PC-9 (cell line): ENCODE results near the gene PLEKHG5. TPM values are rescaled to one million over a fixed set of nuclear protein-coding genes. Genes with fewer than 3 reads are reported as not detected.
A peak's percentile ranks its signal among the peaks of the same experiment; 100 is the strongest.

Experiments
- BruUV-seq: library from RNA; stranded (reverse); fragments of 400-500 nt; replicated peaks from 2 replicates; lab custom pipeline; 2021; lab: Mats Ljungman, UMichigan
- CTCF ChIA-PET: fragments of 300-600 bp; sonication (Branson Sonifier 250); formaldehyde crosslinking; loops from one replicate; lab custom pipeline; 2022; ENCODE audit warnings: antibody characterized with exemption; lab: Charles Lee
- POLR2A ChIA-PET: fragments of 300-600 bp; sonication (Branson Sonifier 250); formaldehyde crosslinking; loops from one replicate; lab custom pipeline; 2022; ENCODE audit warnings: antibody characterized with exemption; ENCODE audit not compliant: unreplicated experiment; lab: Charles Lee
- DNase-seq, 2 experiments: peaks; one replicate each; pipeline versions ENCODE4 v3.0.0 to v3.0.0-alpha.2; 2015 to 2022; ENCODE audit warnings: mixed read lengths in 1 of 2
- H2AFZ ChIP-seq: fragments of 200-600 bp; sonication (generic); 2 replicates; pipeline ENCODE4 v1.8.1; 2017; ENCODE audit warnings: antibody characterized with exemption
- H3F3A ChIP-seq: fragments of 200-600 bp; sonication (generic); 2 replicates; pipeline ENCODE4 v1.8.1; 2017; ENCODE audit warnings: antibody characterized with exemption, mild to moderate bottlenecking, low read depth; ENCODE audit not compliant: insufficient read depth
- H3K27ac ChIP-seq: fragments of 200-600 bp; sonication (generic); 2 replicates; pipeline ENCODE4 v1.6.1; 2016; ENCODE audit warnings: mixed run types
- H3K27me3 ChIP-seq: fragments of 200-600 bp; sonication (generic); 2 replicates; pipeline ENCODE4 v1.6.1; 2016; ENCODE audit warnings: low read depth, mixed run types; ENCODE audit not compliant: insufficient read depth
- H3K36me3 ChIP-seq: fragments of 200-600 bp; sonication (generic); 2 replicates; pipeline ENCODE4 v1.6.1; 2016; ENCODE audit warnings: low read depth, mixed run types
- H3K4me1 ChIP-seq: fragments of 200-600 bp; sonication (generic); replicated peaks from 2 replicates; pipeline ENCODE4 v1.6.1; 2016; ENCODE audit warnings: mixed run types; ENCODE audit not compliant: insufficient read depth
- H3K4me2 ChIP-seq: fragments of 200-600 bp; sonication (generic); 2 replicates; pipeline ENCODE4 v1.6.1; 2017; ENCODE audit warnings: mixed run types
- H3K4me3 ChIP-seq: fragments of 200-600 bp; sonication (generic); 2 replicates; pipeline ENCODE4 v1.6.1; 2016; ENCODE audit warnings: mixed run types
- H3K79me2 ChIP-seq: fragments of 200-600 bp; sonication (generic); 2 replicates; pipeline ENCODE4 v1.6.1; 2017; ENCODE audit warnings: low read depth, mixed run types
- H3K9me2 ChIP-seq: fragments of 200-600 bp; sonication (generic); 2 replicates; pipeline ENCODE4 v1.8.1; 2017; ENCODE audit warnings: mild to moderate bottlenecking; ENCODE audit not compliant: insufficient read depth
- H3K9me3 ChIP-seq: fragments of 200-600 bp; sonication (generic); 2 replicates; pipeline ENCODE4 v1.8.1; 2016; ENCODE audit warnings: low read depth; ENCODE audit not compliant: insufficient read depth
- H4K20me1 ChIP-seq: fragments of 200-600 bp; sonication (generic); 2 replicates; pipeline ENCODE4 v1.8.1; 2017; ENCODE audit not compliant: insufficient read depth
- CTCF ChIP-seq: fragments of 200-600 bp; sonication (generic); conservative IDR thresholded peaks from 2 replicates; pipeline ENCODE4 v1.6.1; 2017; ENCODE audit warnings: mixed run types, antibody characterized with exemption, mild to moderate bottlenecking, moderate library complexity
- EZH2 ChIP-seq: fragments of 200-600 bp; sonication (generic); IDR thresholded peaks from 2 replicates; pipeline ENCODE4 v1.8.0; 2017; ENCODE audit warnings: antibody characterized with exemption, low read depth
- intact Hi-C: fragments of 100-400 bp; cut with micrococcal nuclease; formaldehyde crosslinking; loops from one replicate; pipeline ENCODE4 v1.10.0; 2022; ENCODE audit not compliant: unreplicated experiment
- total RNA-seq: library from RNA; stranded (reverse); gene quantifications from 2 replicates; pipeline ENCODE4 v1.2.3, GENCODE V29; 2021

Gene PLEKHG5
- total RNA-seq, 1 experiment from 2014 or later, result 11.3 TPM

- peaks cover 5% of the 10 kb centered on the region; the same call in 1 of the 2 replicates for H3K4me1 ChIP-seq
- peak; percentile 54 to 75 for DNase-seq
- no peak overlapping the region; the same call in 1 of the 2 replicates for H3K4me2 ChIP-seq
- H3K79me2 ChIP-seq, result no peaks in the 10 kb centered on the region
- BruUV-seq, result no TSS peak
- TF ChIP-seq EZH2 (no peak), CTCF (no peak)
- no peaks in the 10 kb centered on the region; the same call in 1 of the 2 replicates for H3F3A ChIP-seq
- no peak overlapping the region for H3K27ac ChIP-seq
- intact Hi-C loops, result loop anchor here (2.0 kb wide), 1 partner anchor 25 kb away; no protein-coding TSS in a partner anchor
- H3K4me3 ChIP-seq, result no peak overlapping the region
- no peaks in the 10 kb centered on the region for H4K20me1 ChIP-seq
- ChIA-PET CTCF (interaction anchor here (0.8 to 1.3 kb wide), 4 partner anchors 9 to 25 kb away, joined by 3 to 5 read pairs (median 4); no protein-coding TSS in a partner anchor), POLR2A (interaction anchor here (0.6 kb wide), 2 partner anchors 120 to 341 kb away, joined by 14 to 17 read pairs; partner anchors contain the start of gene ACOT7)
- H3K9me3 ChIP-seq, result no peaks in the 10 kb centered on the region
- H3K27me3 ChIP-seq, result no peaks in the 10 kb centered on the region
- H2AFZ ChIP-seq, result no peak overlapping the region
- no peaks in the 10 kb centered on the region for H3K36me3 ChIP-seq
- no peaks in the 10 kb centered on the region for H3K9me2 ChIP-seq
Measured at GRCh38 chr1:6513320-6513801, 21.9 kb upstream of the PLEKHG5 start.

DNA sequence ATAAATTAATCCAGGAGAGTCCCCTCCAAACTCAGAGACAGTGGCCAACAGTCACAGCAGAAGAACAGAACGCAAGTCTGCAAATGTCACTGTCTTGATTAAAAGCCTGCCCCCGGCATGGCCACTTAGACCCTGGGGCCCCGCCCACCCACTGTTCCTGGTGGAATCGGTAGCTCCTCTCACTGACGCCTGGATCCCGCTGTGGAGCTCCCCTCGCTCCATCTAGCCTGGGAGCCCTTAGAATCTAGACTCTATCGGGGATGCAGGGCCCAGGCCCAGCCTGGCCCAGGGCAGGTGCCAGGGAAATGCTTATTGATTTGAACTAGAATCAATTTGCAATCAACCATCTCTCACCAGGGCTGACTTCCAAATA is 21.4 kb upstream of the PLEKHG5 start:
- H3K4me3 ChIP-seq, result no peak overlapping the region
- no peak for DNase-seq
- CTCF ChIA-PET, result interaction anchor here (0.8 to 1.3 kb wide), 4 partner anchors 9 to 24 kb away, joined by 3 to 5 read pairs (median 4); no protein-coding TSS in a partner anchor
- no peaks in the 10 kb centered on the region for H3K9me2 ChIP-seq
- H4K20me1 ChIP-seq, result no peaks in the 10 kb centered on the region
- no TSS peak for BruUV-seq
- H3F3A ChIP-seq, result no peaks in the 10 kb centered on the region; the same call in 1 of the 2 replicates
- no peak overlapping the region for H2AFZ ChIP-seq
- no peaks in the 10 kb centered on the region for H3K79me2 ChIP-seq
- POLR2A ChIA-PET, result interaction anchor here (0.6 kb wide), 2 partner anchors 119 to 340 kb away, joined by 14 to 17 read pairs; partner anchors contain the start of gene ACOT7
- H3K27ac ChIP-seq, result no peak overlapping the region
- peaks cover 5% of the 10 kb centered on the region; the same call in 1 of the 2 replicates for H3K4me1 ChIP-seq
- H3K9me3 ChIP-seq, result no peaks in the 10 kb centered on the region
- no peaks in the 10 kb centered on the region for H3K36me3 ChIP-seq
- no peaks in the 10 kb centered on the region for H3K27me3 ChIP-seq
- TF ChIP-seq CTCF, result no peak; the same call in 1 of the 2 replicates
- no peak for TF ChIP-seq EZH2
- intact Hi-C loops, result loop anchor here (2.0 kb wide), 1 partner anchor 24 kb away; no protein-coding TSS in a partner anchor
- no peak overlapping the region; the same call in 1 of the 2 replicates for H3K4me2 ChIP-seq

- POLR2A ChIA-PET, result no interaction called here
Measured at GRCh38 chr1:6512245-6512907, 20.9 kb upstream of the PLEKHG5 start.

More at GRCh38 chr1:6512245-6512907, 20.9 kb upstream of the PLEKHG5 start:
- intact Hi-C loops, result loop anchor here (2.0 kb wide), 1 partner anchor 24 kb away; no protein-coding TSS in a partner anchor
- Histone ChIP-seq H3K4me2 (no peak overlapping the region), H3K27me3 (no peaks in the 10 kb centered on the region), H3K9me3 (no peaks in the 10 kb centered on the region), H3K9me2 (no peaks in the 10 kb centered on the region), H3K4me3 (no peak overlapping the region), H4K20me1 (no peaks in the 10 kb centered on the region), H3K79me2 (no peaks in the 10 kb centered on the region), H3K36me3 (no peaks in the 10 kb centered on the region), H3K27ac (no peak overlapping the region), H2AFZ (no peak overlapping the region), H3F3A (no peaks in the 10 kb centered on the region; the same call in 1 of the 2 replicates), H3K4me1 (peaks cover 5% of the 10 kb centered on the region; the same call in 1 of the 2 replicates)
- no peak for TF ChIP-seq CTCF
- TF ChIP-seq EZH2, result no peak
- DNase-seq, result no peak
- CTCF ChIA-PET, result interaction anchor here (1.3 kb wide), 1 partner anchor 10 kb away, joined by 4 read pairs; no protein-coding TSS in a partner anchor
- BruUV-seq, result no TSS peak
